Colonic mucosa (tissue), 4 donors: ENCODE measurements around the gene PEX19. TPM values are rescaled to one million over a fixed set of nuclear protein-coding genes. Genes with fewer than 3 reads are reported as not detected.

ENCODE experiments used
- DNase-seq: peaks from one replicate; pipeline ENCODE4 v3.0.0-alpha.2; 2020
- H3K27ac ChIP-seq: fragments of 200-600 bp; one replicate; pipeline ENCODE4 v1.8.0; 2021
- H3K27me3 ChIP-seq: fragments of 200-600 bp; one replicate; pipeline ENCODE4 v1.8.0; 2021
- H3K36me3 ChIP-seq: fragments of 200-600 bp; one replicate; pipeline ENCODE4 v1.8.0; 2021
- H3K4me1 ChIP-seq: fragments of 200-600 bp; one replicate; pipeline ENCODE4 v1.8.0; 2021; ENCODE audit warnings: mild to moderate bottlenecking
- H3K4me3 ChIP-seq: fragments of 200-600 bp; one replicate; pipeline ENCODE4 v1.8.0; 2021
- H3K9ac ChIP-seq, 2 donors: one replicate each; pipeline ENCODE4 v1.7.0; 2013; ENCODE audit warnings: control low read depth in 2 of 2, low read depth in 2 of 2, low read length in 2 of 2
- H3K9me3 ChIP-seq: fragments of 200-600 bp; one replicate; pipeline ENCODE4 v1.8.0; 2021
- CTCF ChIP-seq: fragments of 200-600 bp; IDR thresholded peaks from one replicate; pipeline ENCODE4 v1.8.0; 2022; ENCODE audit warnings: antibody characterized with exemption, mild to moderate bottlenecking
- intact Hi-C: fragments of 100-400 bp; cut with DNase I; formaldehyde crosslinking; loops from one replicate; pipeline ENCODE4 v1.14.1; 2022
- total RNA-seq, 2 donors: library from RNA; stranded (reverse); fragmentation: NEBNext Ultra II Directional in 1 of 2; extraction: Animal tissue kit (Norgen Biotek cat#: 25700) in 1 of 2; gene quantifications; one replicate each; pipeline ENCODE4 v1.2.1, GENCODE V29; 2021
- donor health status: healthy.
- donor health status: DM: no; HTN: no; CAD: no.
- donor health status: DM: no; HTN: no; CAD: no.

PEX19 gene
- total RNA-seq, 2 donors from 2014 or later = 43.2 to 59.3 TPM

GRCh38 chr1:160308451-160309184, 23.7 kb upstream of the PEX19 start:
- DNase-seq = no peak
- Histone ChIP-seq H3K36me3 (peaks cover 62% of the 10 kb centered on the region), H3K27me3 (no peaks in the 10 kb centered on the region), H3K4me1 (no peaks in the 10 kb centered on the region), H3K27ac (no peak overlapping the region), H3K9ac (no peak overlapping the region), H3K4me3 (no peak overlapping the region), H3K9me3 (no peaks in the 10 kb centered on the region)
- intact Hi-C loops = no loop called here
- no peak for TF ChIP-seq CTCF

GRCh38 chr1:160307118-160307791, 22.3 kb upstream of the PEX19 start:
- H3K9me3 ChIP-seq = no peaks in the 10 kb centered on the region
- intact Hi-C loops = no loop called here
- peaks cover 55% of the 10 kb centered on the region for H3K36me3 ChIP-seq
- no peak for DNase-seq
- H3K4me1 ChIP-seq = no peaks in the 10 kb centered on the region
- H3K27me3 ChIP-seq = no peaks in the 10 kb centered on the region
- no peak for TF ChIP-seq CTCF
- H3K9ac ChIP-seq = no peak overlapping the region
- no peak overlapping the region for H3K27ac ChIP-seq
- H3K4me3 ChIP-seq = no peak overlapping the region

DNA sequence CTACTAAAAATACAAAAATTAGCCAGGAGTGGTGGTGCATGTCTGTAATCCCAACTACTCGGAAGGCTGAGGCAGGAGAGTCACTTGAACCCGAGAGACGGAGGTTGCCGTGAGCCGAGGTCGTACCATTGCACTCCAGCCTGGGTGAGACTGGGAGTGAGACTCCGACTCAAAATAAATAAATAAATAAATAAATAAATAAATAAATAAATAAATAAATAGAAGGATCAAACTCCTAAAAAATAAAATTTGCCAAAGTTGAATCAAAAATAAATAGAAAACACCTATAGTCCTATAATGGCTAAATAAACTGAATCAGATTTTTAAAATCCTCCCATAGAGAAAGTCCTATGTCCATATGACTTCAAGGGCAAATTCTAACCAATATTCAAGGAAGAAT, 15.2 kb upstream of the PEX19 start:
- Histone ChIP-seq H3K4me1 (no peaks in the 10 kb centered on the region), H3K27ac (no peak overlapping the region), H3K9ac (no peak overlapping the region), H3K27me3 (no peaks in the 10 kb centered on the region), H3K4me3 (no peak overlapping the region), H3K36me3 (peaks cover 37% of the 10 kb centered on the region), H3K9me3 (no peaks in the 10 kb centered on the region)
- TF ChIP-seq CTCF = no peak
- no peak for DNase-seq
- intact Hi-C loops = no loop called here

GRCh38 chr1:160296036-160296435, 11.1 kb upstream of the PEX19 start:
- DNase-seq = no peak
- no peak overlapping the region for H3K27ac ChIP-seq
- no peak overlapping the region for H3K9ac ChIP-seq
- H3K4me1 ChIP-seq = no peaks in the 10 kb centered on the region
- TF ChIP-seq CTCF = no peak
- H3K36me3 ChIP-seq = peaks cover 59% of the 10 kb centered on the region
- H3K27me3 ChIP-seq = no peaks in the 10 kb centered on the region
- intact Hi-C loops = no loop called here
- H3K9me3 ChIP-seq = no peaks in the 10 kb centered on the region
- no peak overlapping the region for H3K4me3 ChIP-seq

GRCh38 chr1:160293020-160293968, 8.4 kb upstream of the PEX19 start:
- Histone ChIP-seq H3K27me3 (no peaks in the 10 kb centered on the region), H3K4me1 (no peaks in the 10 kb centered on the region), H3K27ac (no peak overlapping the region), H3K9me3 (no peaks in the 10 kb centered on the region), H3K4me3 (no peak overlapping the region), H3K36me3 (peaks cover 69% of the 10 kb centered on the region), H3K9ac (no peak overlapping the region)
- TF ChIP-seq CTCF = no peak
- no peak for DNase-seq
- intact Hi-C loops = loop anchor here (5.0 kb wide), 3 partner anchors 34 to 191 kb away; partner anchors contain the start of gene CASQ1
